ENCODE data around the gene PLXNA4.

The PLXNA4 gene

DNA sequence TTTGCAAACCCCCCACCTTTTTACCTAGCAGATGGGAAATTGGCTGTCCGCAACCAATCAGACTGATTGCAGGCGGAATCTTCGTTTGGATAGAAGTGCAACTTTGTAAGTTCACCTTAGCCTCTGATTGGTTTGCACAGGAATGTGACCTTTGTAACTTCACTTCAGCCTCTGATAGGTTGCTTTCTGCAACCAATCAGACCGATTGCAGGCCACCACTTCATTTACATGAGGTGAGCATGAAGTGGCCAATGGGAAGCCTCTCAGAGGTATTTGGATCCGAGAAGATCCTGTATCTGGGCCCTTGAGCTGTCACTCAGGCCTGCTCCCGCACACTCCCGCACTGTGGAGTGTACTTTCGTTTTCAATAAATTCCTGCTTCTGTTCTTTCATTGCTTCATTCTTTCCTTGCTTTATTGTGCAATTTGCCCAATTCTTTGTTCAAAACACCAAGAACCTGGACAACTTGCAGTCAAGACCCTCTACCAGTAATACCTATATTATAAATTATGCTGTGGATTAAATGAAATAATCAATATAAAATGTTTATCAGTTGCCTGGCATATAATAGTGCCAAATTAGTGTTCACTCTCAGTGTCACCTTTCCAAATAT, 491.4 kb downstream of the PLXNA4 start:
- FAIRE-seq (no peak), DNase-seq (ENCODE audit: insufficient read length, low spot score) (no peak)
- no peak for TF ChIP-seq POLR2A (IDR thresholded peaks at IDR 0.05; ENCODE audit: low read depth, low read length)
- TF ChIP-seq POU2F2 (IDR thresholded peaks at IDR 0.05; ENCODE audit: low read depth, low read length): no peak
- TF ChIP-seq SPI1 (IDR thresholded peaks at IDR 0.05; ENCODE audit: low read depth, low read length): no peak
- TF ChIP-seq PAX5 (IDR thresholded peaks at IDR 0.05; ENCODE audit: insufficient read depth, low read length, severe bottlenecking): no peak
- TF ChIP-seq TAF1 (IDR thresholded peaks at IDR 0.05; ENCODE audit: low read depth, low read length): no peak
- no peak for TF ChIP-seq POLR2AphosphoS5 (IDR thresholded peaks at IDR 0.05; ENCODE audit: low read depth, low read length)

DNA sequence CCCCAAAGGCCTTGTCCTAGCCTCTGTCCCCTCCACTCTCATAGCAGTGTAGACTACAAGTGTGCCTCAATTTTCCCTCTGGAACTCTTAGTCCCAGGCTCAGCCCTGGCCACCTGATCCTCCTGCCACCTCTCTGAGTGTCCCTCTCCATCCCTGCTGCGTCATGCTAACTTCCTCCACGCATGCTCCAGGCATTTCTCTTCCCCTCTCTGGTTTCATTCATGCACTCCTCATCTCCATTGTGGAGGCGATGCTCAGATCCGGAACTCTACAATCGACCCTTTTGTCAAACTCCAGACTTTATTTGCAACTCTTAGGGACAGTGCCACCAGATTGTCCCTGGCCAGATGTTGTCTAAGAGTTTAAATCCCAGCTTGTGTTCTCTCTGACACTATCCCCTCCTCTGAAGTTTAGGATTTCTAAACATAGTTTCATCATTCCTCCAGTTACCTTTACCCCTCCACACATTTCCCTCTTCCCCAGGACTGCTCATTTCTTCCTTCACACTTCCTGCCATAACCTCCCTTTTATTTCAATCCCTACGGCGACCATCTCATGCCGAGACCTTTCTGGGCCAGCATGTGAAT, 492.6 kb downstream of the PLXNA4 start:
- FAIRE-seq: no peak
- TF ChIP-seq POLR2AphosphoS5 (IDR thresholded peaks at IDR 0.05; ENCODE audit: low read depth, low read length): no peak
- TF ChIP-seq PAX5 (IDR thresholded peaks at IDR 0.05; ENCODE audit: insufficient read depth, low read length, severe bottlenecking): no peak
- no peak for TF ChIP-seq POU2F2 (IDR thresholded peaks at IDR 0.05; ENCODE audit: low read depth, low read length)
- no peak for TF ChIP-seq SPI1 (IDR thresholded peaks at IDR 0.05; ENCODE audit: low read depth, low read length)
- no peak for TF ChIP-seq TAF1 (IDR thresholded peaks at IDR 0.05; ENCODE audit: low read depth, low read length)
- TF ChIP-seq POLR2A (IDR thresholded peaks at IDR 0.05; ENCODE audit: low read depth, low read length): no peak

DNA sequence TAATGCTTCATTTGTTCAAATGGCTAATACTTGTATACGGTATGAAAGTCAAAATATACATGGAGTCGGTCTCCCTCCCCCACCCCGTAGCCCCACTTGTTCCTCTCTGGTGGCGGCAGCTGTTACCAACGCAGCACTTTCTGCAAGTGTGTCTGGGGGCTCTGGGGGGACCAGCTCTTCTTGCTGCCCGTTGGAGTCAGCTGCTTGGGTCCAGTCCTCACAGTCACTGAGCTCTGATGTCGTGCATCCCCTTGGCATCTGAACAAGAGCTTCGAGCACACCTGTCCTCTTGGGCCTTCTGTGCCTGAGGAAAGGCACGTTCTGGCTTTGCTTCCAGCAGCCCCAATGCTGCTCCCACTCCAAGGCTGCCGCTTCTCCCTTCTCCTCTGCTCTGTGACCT, 493.1 kb downstream of the PLXNA4 start:
- FAIRE-seq (no peak), DNase-seq (ENCODE audit: insufficient read length, low spot score) (no peak)
- TF ChIP-seq SPI1 (IDR thresholded peaks at IDR 0.05; ENCODE audit: low read depth, low read length) (no peak), PAX5 (IDR thresholded peaks at IDR 0.05; ENCODE audit: insufficient read depth, low read length, severe bottlenecking) (no peak), TAF1 (IDR thresholded peaks at IDR 0.05; ENCODE audit: low read depth, low read length) (no peak), POLR2A (IDR thresholded peaks at IDR 0.05; ENCODE audit: low read depth, low read length) (no peak), POLR2AphosphoS5 (IDR thresholded peaks at IDR 0.05; ENCODE audit: low read depth, low read length) (no peak), POU2F2 (IDR thresholded peaks at IDR 0.05; ENCODE audit: low read depth, low read length) (no peak)

More for the DNA sequence above, 492.6 kb downstream of the PLXNA4 start:
- no peak for DNase-seq (ENCODE audit: insufficient read length, low spot score)

DNA sequence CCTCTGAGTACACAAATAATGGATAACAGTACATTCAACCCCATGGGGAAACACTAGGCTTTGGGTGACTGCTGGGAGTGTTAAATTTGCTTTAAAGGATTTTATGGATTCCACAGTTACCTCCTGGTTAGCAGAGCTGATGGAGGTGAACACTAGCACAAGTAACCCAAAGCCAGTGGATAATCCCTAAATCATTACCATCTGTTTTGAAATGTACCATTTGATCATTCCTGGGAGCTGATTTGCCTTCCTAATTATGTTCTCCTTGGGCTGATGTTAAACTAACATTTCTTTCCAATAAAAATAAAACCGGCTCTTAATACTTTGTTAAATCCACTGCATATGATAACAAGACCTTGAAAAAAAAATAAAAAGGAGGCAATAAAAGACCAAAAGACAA, 493.9 kb downstream of the PLXNA4 start:
- no peak for FAIRE-seq
- no peak for TF ChIP-seq TAF1 (IDR thresholded peaks at IDR 0.05; ENCODE audit: low read depth, low read length)
- TF ChIP-seq PAX5 (IDR thresholded peaks at IDR 0.05; ENCODE audit: insufficient read depth, low read length, severe bottlenecking): no peak
- no peak for TF ChIP-seq POLR2A (IDR thresholded peaks at IDR 0.05; ENCODE audit: low read depth, low read length)
- no peak for TF ChIP-seq SPI1 (IDR thresholded peaks at IDR 0.05; ENCODE audit: low read depth, low read length)
- TF ChIP-seq POLR2AphosphoS5 (IDR thresholded peaks at IDR 0.05; ENCODE audit: low read depth, low read length): no peak
- no peak for TF ChIP-seq POU2F2 (IDR thresholded peaks at IDR 0.05; ENCODE audit: low read depth, low read length)
- DNase-seq (ENCODE audit: insufficient read length, low spot score): no peak

DNA sequence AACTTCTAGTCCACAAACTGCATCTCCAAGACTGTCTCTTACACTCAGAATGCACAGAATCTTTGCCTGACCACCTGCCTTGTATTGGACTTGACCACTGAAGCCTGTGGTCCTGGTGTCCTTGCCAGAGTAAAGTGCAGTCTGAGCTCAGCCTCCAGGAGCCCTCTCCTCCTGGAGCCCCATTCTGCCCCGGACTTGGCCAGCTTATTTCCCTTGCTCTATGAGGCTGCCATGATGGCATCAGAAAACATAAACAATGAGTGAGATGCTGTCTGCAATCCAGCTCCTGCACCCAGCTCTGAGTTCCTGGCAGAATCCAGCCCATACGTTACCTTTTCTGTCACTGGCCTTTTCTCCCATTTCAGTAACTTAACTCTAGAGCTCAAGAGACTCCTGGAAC, 494.6 kb downstream of the PLXNA4 start:
- no peak for DNase-seq (ENCODE audit: insufficient read length, low spot score)
- FAIRE-seq: no peak
- TF ChIP-seq SPI1 (IDR thresholded peaks at IDR 0.05; ENCODE audit: low read depth, low read length) (no peak), POU2F2 (IDR thresholded peaks at IDR 0.05; ENCODE audit: low read depth, low read length) (no peak), TAF1 (IDR thresholded peaks at IDR 0.05; ENCODE audit: low read depth, low read length) (no peak), POLR2AphosphoS5 (IDR thresholded peaks at IDR 0.05; ENCODE audit: low read depth, low read length) (no peak), PAX5 (IDR thresholded peaks at IDR 0.05; ENCODE audit: insufficient read depth, low read length, severe bottlenecking) (no peak), POLR2A (IDR thresholded peaks at IDR 0.05; ENCODE audit: low read depth, low read length) (no peak)

DNA sequence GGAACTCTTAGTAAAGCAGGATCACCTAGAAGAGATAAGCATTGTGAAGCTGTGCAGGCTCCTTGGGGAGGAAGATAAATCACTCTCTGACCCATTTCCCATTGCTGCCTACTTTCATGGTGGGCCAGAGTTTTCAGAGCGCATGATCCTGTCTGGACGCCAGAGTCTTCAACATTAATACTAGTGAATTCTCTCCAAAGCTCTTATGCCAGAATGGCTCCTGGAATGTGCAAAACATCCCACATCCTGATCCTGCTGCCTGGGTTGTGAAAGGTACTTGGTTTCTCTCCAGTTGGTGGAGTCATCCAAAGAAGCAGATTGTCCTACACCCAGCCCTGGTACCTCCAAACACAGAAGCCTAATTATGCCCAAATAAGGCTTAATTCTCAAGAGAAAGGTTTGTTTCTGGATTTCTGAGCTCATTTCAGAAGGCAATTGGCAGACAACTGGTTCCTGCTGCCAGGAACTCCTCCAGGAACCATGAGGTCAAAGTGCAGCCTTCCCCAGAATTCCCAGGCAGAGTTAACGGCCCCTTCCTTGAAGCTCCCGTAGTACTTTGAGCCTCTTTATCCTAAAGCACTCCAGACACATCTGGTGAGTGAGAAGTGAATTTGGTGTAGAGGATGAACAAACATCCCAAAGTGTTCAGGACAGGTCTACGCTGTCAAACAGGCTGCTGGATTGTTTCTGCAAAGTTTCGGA, 495.2 kb downstream of the PLXNA4 start:
- TF ChIP-seq PAX5 (IDR thresholded peaks at IDR 0.05; ENCODE audit: insufficient read depth, low read length, severe bottlenecking) (no peak), POLR2A (IDR thresholded peaks at IDR 0.05; ENCODE audit: low read depth, low read length) (no peak), POU2F2 (IDR thresholded peaks at IDR 0.05; ENCODE audit: low read depth, low read length) (no peak), POLR2AphosphoS5 (IDR thresholded peaks at IDR 0.05; ENCODE audit: low read depth, low read length) (no peak), TAF1 (IDR thresholded peaks at IDR 0.05; ENCODE audit: low read depth, low read length) (no peak), SPI1 (IDR thresholded peaks at IDR 0.05; ENCODE audit: low read depth, low read length) (no peak)
- DNase-seq (ENCODE audit: insufficient read length, low spot score) (no peak), FAIRE-seq (no peak)

DNA sequence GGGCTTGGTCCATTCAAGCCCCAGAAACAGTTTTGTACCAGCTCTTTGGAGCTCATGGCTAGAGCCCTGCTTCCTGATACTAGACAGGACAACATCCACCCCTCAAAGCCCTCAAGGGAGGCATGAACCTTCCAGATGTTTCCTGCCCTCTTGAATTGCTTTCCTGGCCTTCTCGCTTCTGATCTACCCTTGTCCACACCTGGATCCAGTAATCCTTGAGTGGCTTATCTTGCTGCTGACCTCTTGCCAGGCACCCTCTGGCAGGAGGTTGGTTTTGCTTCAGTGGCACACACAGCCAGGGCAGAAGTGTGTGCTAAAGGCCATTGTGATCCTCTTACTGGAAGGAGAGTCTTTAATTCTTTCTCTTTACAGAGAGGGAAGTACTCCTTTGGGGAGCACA, 495.8 kb downstream of the PLXNA4 start:
- TF ChIP-seq SPI1 (IDR thresholded peaks at IDR 0.05; ENCODE audit: low read depth, low read length) (no peak), TAF1 (IDR thresholded peaks at IDR 0.05; ENCODE audit: low read depth, low read length) (no peak), PAX5 (IDR thresholded peaks at IDR 0.05; ENCODE audit: insufficient read depth, low read length, severe bottlenecking) (no peak), POLR2A (IDR thresholded peaks at IDR 0.05; ENCODE audit: low read depth, low read length) (no peak), POLR2AphosphoS5 (IDR thresholded peaks at IDR 0.05; ENCODE audit: low read depth, low read length) (no peak), POU2F2 (IDR thresholded peaks at IDR 0.05; ENCODE audit: low read depth, low read length) (no peak)
- DNase-seq (ENCODE audit: insufficient read length, low spot score): no peak
- FAIRE-seq: no peak

DNA sequence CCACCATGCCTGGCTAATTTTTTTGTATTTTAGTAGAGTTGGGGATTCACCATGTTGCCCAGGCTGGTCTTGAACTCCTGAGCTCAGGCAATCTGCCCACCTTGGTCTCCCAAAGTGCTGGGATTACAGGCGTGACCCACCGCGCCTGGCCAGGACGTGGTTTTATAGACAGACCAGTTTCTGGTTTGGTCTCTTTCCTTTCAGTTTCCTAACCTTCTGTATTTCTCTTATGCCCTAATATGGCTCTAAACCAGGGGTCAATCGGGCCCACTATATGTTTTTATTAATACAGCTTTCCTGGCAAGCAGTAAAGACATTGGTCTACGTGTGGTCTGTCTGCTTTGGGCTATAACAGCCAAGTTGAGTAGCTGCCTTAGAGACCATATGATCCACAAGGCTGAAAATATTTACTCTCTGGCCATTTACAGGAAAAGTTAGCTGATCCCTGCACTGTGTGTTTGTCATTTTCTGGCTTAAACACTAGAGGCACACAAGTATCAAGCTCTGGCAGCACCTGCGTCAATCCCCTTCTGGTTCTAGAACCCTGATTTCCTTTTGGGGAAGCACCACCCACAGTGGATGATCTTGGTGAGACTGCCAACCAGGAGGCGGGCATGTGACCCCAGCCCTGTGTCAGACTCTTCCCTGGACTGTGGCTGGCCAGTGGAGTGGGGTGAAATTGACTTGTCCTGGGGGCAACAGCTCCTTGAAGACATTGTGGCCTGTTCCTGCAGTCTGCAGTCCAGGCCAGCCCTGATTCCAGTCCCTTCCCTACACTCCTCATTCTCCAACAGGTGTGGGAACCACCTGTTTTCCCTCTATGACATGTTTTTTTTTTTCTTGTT, 497.2 kb downstream of the PLXNA4 start:
- no peak for DNase-seq (ENCODE audit: insufficient read length, low spot score)
- TF ChIP-seq TAF1 (IDR thresholded peaks at IDR 0.05; ENCODE audit: low read depth, low read length) (no peak), PAX5 (IDR thresholded peaks at IDR 0.05; ENCODE audit: insufficient read depth, low read length, severe bottlenecking) (no peak), POU2F2 (IDR thresholded peaks at IDR 0.05; ENCODE audit: low read depth, low read length) (no peak)
- no peak for FAIRE-seq
